Measurements from ENCODE around the gene E2F8. TPM values are rescaled to one million over a fixed set of nuclear protein-coding genes. Genes with fewer than 3 reads are reported as not detected.

Gene E2F8
- total RNA-seq, 3 donors from 2014 or later (not counting 1 experiment from before 2014, with no cell fraction given) = 0.38 to 0.54 (median 0.42) TPM

DNA sequence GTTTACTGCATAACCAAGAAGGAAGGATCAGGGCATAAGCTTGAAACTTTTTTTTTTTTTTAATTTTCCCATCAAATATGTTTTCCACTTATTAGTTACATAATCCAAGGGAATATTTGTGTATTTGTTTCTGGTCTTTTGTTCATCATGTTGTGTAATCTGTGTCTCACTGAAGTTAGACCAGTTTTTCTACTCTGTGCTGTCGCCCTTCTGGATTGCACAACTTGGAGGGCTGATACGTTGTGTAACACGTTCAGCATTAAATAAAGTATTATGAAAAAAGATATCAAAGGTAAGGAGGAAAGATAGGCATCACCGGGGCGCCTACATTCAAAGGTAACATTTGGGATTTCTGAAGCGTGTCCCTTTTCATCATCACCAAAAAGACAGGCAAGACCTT lies 3.3 kb upstream of the E2F8 start:
- peaks cover 16% of the 10 kb centered on the region for H3K27me3 ChIP-seq (ENCODE audit: control insufficient read depth, insufficient read depth, low read length)
- H3K27ac ChIP-seq (ENCODE audit: low read length) = no peak overlapping the region
- Mint-ChIP-seq H3K9me3 (no peaks in the 10 kb centered on the region), H3K36me3 (no peaks in the 10 kb centered on the region), H3K27me3 (ENCODE audit: low read depth in 2 of 2) (peaks cover 19 to 48% of the 10 kb centered on the region in 2 donors), H3K27ac (no peak overlapping the region), H3K4me1 (peaks cover 8 to 17% of the 10 kb centered on the region in 2 donors), H3K4me3 (no peak overlapping the region)
- H3K4me3 ChIP-seq (ENCODE audit: low read length) = no peak overlapping the region
- intact Hi-C loops (cut with micrococcal nuclease) = no loop called here
- no peak for DNase-seq
- WGBS (ENCODE audit: insufficient coverage) = 97% methylated on average over 5 of the region's 6 CpGs
- no peaks in the 10 kb centered on the region for H3K36me3 ChIP-seq (ENCODE audit: control insufficient read depth, insufficient read depth, low read length)
- no peaks in the 10 kb centered on the region for H3K9me3 ChIP-seq (ENCODE audit: control insufficient read depth, insufficient read depth, low read length)
- TF ChIP-seq, protein P1, sequence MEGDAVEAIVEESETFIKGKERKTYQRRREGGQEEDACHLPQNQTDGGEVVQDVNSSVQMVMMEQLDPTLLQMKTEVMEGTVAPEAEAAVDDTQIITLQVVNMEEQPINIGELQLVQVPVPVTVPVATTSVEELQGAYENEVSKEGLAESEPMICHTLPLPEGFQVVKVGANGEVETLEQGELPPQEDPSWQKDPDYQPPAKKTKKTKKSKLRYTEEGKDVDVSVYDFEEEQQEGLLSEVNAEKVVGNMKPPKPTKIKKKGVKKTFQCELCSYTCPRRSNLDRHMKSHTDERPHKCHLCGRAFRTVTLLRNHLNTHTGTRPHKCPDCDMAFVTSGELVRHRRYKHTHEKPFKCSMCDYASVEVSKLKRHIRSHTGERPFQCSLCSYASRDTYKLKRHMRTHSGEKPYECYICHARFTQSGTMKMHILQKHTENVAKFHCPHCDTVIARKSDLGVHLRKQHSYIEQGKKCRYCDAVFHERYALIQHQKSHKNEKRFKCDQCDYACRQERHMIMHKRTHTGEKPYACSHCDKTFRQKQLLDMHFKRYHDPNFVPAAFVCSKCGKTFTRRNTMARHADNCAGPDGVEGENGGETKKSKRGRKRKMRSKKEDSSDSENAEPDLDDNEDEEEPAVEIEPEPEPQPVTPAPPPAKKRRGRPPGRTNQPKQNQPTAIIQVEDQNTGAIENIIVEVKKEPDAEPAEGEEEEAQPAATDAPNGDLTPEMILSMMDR (IDR thresholded peaks at IDR 0.05) = no peak
- no peak for ATAC-seq
- peaks cover 28% of the 10 kb centered on the region for H3K4me1 ChIP-seq (ENCODE audit: control insufficient read depth, insufficient read depth, low read length)

DNA sequence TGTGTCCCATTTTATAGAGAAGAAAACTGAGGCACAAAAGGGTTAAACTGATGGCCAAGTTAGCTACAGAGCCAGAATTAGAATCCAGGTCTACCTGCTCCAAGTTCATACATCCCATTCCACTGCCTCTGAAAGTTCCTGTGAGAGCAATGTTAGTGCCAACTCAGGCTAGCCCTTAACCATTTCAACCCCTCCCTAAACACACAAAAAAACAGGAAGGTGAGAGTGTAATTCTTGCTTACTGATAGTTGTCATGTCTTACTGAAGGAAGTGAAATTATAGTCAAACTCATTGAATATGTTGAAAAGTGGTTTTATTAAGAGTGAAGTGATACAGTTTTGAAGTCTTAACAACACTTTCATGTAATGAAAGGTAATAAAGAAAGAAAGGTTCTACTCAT lies 2.9 kb upstream of the E2F8 start:
- ATAC-seq (no peak), DNase-seq (no peak)
- no peaks in the 10 kb centered on the region for H3K36me3 ChIP-seq (ENCODE audit: control insufficient read depth, insufficient read depth, low read length)
- intact Hi-C loops (cut with micrococcal nuclease) = no loop called here
- no peaks in the 10 kb centered on the region for H3K36me3 Mint-ChIP-seq
- H3K4me3 ChIP-seq (ENCODE audit: low read length) = no peak overlapping the region
- H3K27ac ChIP-seq (ENCODE audit: low read length) = no peak overlapping the region
- no peaks in the 10 kb centered on the region for H3K9me3 Mint-ChIP-seq
- H3K9me3 ChIP-seq (ENCODE audit: control insufficient read depth, insufficient read depth, low read length) = no peaks in the 10 kb centered on the region
- no peak overlapping the region for H3K4me3 Mint-ChIP-seq
- peaks cover 28% of the 10 kb centered on the region for H3K4me1 ChIP-seq (ENCODE audit: control insufficient read depth, insufficient read depth, low read length)
- peaks cover 16% of the 10 kb centered on the region for H3K27me3 ChIP-seq (ENCODE audit: control insufficient read depth, insufficient read depth, low read length)
- H3K27me3 Mint-ChIP-seq (ENCODE audit: low read depth in 2 of 2) = peaks cover 19 to 43% of the 10 kb centered on the region in 2 donors
- no peak overlapping the region for H3K27ac Mint-ChIP-seq
- TF ChIP-seq, protein P1 (IDR thresholded peaks at IDR 0.05) = no peak
- H3K4me1 Mint-ChIP-seq = peaks cover 8 to 17% of the 10 kb centered on the region in 2 donors

DNA sequence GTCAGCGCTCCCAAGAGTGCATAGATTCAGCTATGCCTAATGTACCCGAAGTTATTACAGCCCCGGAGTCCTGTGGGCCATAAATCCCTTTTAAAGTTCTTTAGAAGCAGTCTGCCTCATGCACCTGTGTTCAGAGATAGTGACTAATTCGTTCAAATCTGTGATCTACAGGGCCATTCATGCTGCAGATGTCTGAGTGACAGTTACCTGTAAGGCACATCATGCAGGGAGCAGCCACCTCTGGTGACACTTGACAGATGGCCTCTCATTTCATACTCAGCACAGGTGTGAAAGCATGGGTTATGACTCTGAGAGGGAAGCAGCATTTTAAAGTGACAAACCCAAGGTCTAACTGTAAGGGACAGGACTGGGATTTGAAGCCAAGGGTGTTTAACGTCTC lies 2.4 kb upstream of the E2F8 start:
- ATAC-seq (no peak), DNase-seq (peak in 1 of 2 donors; percentile 9)
- 89% methylated on average over 5 of the region's 5 CpGs for WGBS (ENCODE audit: insufficient coverage)
- TF ChIP-seq, protein P1 (IDR thresholded peaks at IDR 0.05) = no peak
- Mint-ChIP-seq H3K9me3 (no peaks in the 10 kb centered on the region), H3K27me3 (ENCODE audit: low read depth in 2 of 2) (peaks cover 19 to 38% of the 10 kb centered on the region in 2 donors), H3K4me1 (peaks cover 8 to 17% of the 10 kb centered on the region in 2 donors), H3K4me3 (peak overlapping the region; percentile 90), H3K36me3 (no peaks in the 10 kb centered on the region), H3K27ac (no peak overlapping the region)
- H3K36me3 ChIP-seq (ENCODE audit: control insufficient read depth, insufficient read depth, low read length) = no peaks in the 10 kb centered on the region
- intact Hi-C loops (cut with micrococcal nuclease) = no loop called here
- no peak overlapping the region for H3K27ac ChIP-seq (ENCODE audit: low read length)
- H3K9me3 ChIP-seq (ENCODE audit: control insufficient read depth, insufficient read depth, low read length) = no peaks in the 10 kb centered on the region
- H3K4me3 ChIP-seq (ENCODE audit: low read length) = no peak overlapping the region
- peaks cover 16% of the 10 kb centered on the region for H3K27me3 ChIP-seq (ENCODE audit: control insufficient read depth, insufficient read depth, low read length)
- peaks cover 28% of the 10 kb centered on the region for H3K4me1 ChIP-seq (ENCODE audit: control insufficient read depth, insufficient read depth, low read length)
